ENCODE measurements around the gene NSUN7.

NSUN7 gene

DNA sequence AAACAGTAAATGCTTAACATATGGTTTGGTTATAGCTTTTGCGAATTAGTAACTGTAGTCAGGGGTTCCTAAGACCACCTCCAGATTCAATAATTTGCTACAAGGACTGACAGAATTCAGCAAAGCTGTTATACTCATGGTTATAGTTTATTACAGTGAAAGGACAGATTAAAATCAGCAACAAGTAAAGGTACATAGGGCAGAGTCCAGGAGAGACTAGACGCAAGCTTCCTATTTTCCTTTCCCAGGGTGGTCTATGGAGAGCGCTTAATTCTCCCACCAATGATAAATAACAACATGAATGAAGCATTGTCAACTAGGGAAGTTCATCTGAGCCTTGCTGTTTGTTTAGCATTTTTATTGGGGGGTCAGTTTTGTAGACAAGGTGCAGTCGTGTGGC lies 5.9 kb downstream of the NSUN7 start:
- H3K4me1 ChIP-seq (ENCODE audit: insufficient read depth, low read length, poor library complexity, severe bottlenecking) = no peaks in the 10 kb centered on the region
- H3K9me3 ChIP-seq (ENCODE audit: insufficient read depth, low read depth, low read length) = no peaks in the 10 kb centered on the region
- no peak overlapping the region for H3K4me3 ChIP-seq (ENCODE audit: low read length, poor library complexity, severe bottlenecking)
- no peaks in the 10 kb centered on the region for H3K9me2 ChIP-seq (replicated peaks; ENCODE audit: low read depth, low read length)
- H2AFZ ChIP-seq (ENCODE audit: low read length) = no peak overlapping the region
- H3K36me3 ChIP-seq (ENCODE audit: insufficient read depth, low read length) = no peaks in the 10 kb centered on the region
- H4K20me1 ChIP-seq (ENCODE audit: insufficient read depth, low read length, poor library complexity, severe bottlenecking) = no peaks in the 10 kb centered on the region
- TF ChIP-seq, protein P1, sequence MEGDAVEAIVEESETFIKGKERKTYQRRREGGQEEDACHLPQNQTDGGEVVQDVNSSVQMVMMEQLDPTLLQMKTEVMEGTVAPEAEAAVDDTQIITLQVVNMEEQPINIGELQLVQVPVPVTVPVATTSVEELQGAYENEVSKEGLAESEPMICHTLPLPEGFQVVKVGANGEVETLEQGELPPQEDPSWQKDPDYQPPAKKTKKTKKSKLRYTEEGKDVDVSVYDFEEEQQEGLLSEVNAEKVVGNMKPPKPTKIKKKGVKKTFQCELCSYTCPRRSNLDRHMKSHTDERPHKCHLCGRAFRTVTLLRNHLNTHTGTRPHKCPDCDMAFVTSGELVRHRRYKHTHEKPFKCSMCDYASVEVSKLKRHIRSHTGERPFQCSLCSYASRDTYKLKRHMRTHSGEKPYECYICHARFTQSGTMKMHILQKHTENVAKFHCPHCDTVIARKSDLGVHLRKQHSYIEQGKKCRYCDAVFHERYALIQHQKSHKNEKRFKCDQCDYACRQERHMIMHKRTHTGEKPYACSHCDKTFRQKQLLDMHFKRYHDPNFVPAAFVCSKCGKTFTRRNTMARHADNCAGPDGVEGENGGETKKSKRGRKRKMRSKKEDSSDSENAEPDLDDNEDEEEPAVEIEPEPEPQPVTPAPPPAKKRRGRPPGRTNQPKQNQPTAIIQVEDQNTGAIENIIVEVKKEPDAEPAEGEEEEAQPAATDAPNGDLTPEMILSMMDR (conservative IDR thresholded peaks at IDR 0.05; ENCODE audit: low read length) = no peak
- TF ChIP-seq EZH2phosphoT487 (IDR thresholded peaks at IDR 0.05; ENCODE audit: borderline replicate concordance) = no peak
- no peak overlapping the region for H3K9ac ChIP-seq (ENCODE audit: low read depth, low read length, poor library complexity, severe bottlenecking)
- no peak overlapping the region for H3K4me2 ChIP-seq (ENCODE audit: low read depth, low read length, poor library complexity, severe bottlenecking)
- peaks cover under 1% of the 10 kb centered on the region for H3K27me3 ChIP-seq (ENCODE audit: insufficient read depth, low read length, poor library complexity, severe bottlenecking)
- no peaks in the 10 kb centered on the region for H3F3A ChIP-seq (ENCODE audit: low read depth)
- no peaks in the 10 kb centered on the region for H3K79me2 ChIP-seq (ENCODE audit: insufficient read depth, low read length)

DNA sequence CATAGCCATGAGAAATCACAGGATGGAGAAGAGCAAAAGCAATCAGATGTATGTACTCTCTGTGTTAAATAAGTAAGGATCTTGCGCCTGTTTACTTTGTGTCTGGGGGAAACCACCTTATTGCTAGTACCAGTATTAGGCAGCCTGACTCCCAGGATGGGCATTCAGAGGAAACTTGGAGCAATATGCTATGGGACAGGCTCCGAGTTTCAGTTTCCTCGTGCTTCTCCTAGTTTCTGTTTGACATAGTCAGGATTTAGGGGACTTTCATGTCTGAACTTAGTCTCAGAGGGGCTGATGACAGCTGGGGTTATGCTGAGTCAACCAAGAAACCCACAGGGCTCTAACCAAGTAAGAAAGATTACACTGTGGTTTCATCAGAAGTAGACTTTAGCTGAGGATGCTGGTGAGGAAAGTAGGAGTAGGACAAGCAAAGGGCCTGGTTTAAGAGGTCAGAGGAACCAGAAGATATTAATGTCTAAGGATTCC lies 13.5 kb downstream of the NSUN7 start:
- no peak overlapping the region for H2AFZ ChIP-seq (ENCODE audit: low read length)
- H4K20me1 ChIP-seq (ENCODE audit: insufficient read depth, low read length, poor library complexity, severe bottlenecking) = no peaks in the 10 kb centered on the region
- peak overlapping the region; percentile 3 for H3K4me2 ChIP-seq (ENCODE audit: low read depth, low read length, poor library complexity, severe bottlenecking)
- no peaks in the 10 kb centered on the region for H3K27me3 ChIP-seq (ENCODE audit: insufficient read depth, low read length, poor library complexity, severe bottlenecking)
- H3K9me3 ChIP-seq (ENCODE audit: insufficient read depth, low read depth, low read length) = no peaks in the 10 kb centered on the region
- no peaks in the 10 kb centered on the region for H3K36me3 ChIP-seq (ENCODE audit: insufficient read depth, low read length)
- H3K79me2 ChIP-seq (ENCODE audit: insufficient read depth, low read length) = no peaks in the 10 kb centered on the region
- H3K4me1 ChIP-seq (ENCODE audit: insufficient read depth, low read length, poor library complexity, severe bottlenecking) = peaks cover 9% of the 10 kb centered on the region
- no peak overlapping the region for H3K4me3 ChIP-seq (ENCODE audit: low read length, poor library complexity, severe bottlenecking)
- H3F3A ChIP-seq (ENCODE audit: low read depth) = no peaks in the 10 kb centered on the region; the same call in 1 of the 2 replicates
- no peak overlapping the region for H3K9ac ChIP-seq (ENCODE audit: low read depth, low read length, poor library complexity, severe bottlenecking)
- TF ChIP-seq, protein P1 (conservative IDR thresholded peaks at IDR 0.05; ENCODE audit: low read length) = no peak
- no peak for TF ChIP-seq EZH2phosphoT487 (IDR thresholded peaks at IDR 0.05; ENCODE audit: borderline replicate concordance)
- no peaks in the 10 kb centered on the region for H3K9me2 ChIP-seq (replicated peaks; ENCODE audit: low read depth, low read length)

DNA sequence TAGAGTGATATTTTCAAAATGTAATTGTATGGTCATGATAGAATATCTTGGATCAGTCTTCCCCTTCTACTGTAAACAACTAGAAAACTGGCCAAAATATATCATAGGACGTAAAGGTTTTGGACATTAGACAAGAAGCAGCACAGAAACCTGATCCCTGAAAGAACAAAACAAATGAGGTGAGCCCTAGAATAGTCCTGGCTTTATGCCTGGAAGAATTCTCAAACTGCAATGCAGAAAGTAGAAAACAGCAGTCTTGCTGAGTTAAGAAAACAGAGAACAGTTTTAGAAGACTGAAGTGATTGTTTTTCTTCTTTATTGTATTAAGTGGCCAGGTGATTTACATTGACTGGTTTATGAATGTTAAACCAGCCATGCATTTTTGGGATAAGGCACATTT lies 19.5 kb downstream of the NSUN7 start:
- Histone ChIP-seq H3K9me3 (ENCODE audit: insufficient read depth, low read depth, low read length) (no peaks in the 10 kb centered on the region), H3K79me2 (ENCODE audit: insufficient read depth, low read length) (no peaks in the 10 kb centered on the region), H3K4me3 (ENCODE audit: low read length, poor library complexity, severe bottlenecking) (no peak overlapping the region), H3K36me3 (ENCODE audit: insufficient read depth, low read length) (no peaks in the 10 kb centered on the region), H3F3A (ENCODE audit: low read depth) (no peaks in the 10 kb centered on the region), H3K4me2 (ENCODE audit: low read depth, low read length, poor library complexity, severe bottlenecking) (no peak overlapping the region), H2AFZ (ENCODE audit: low read length) (no peak overlapping the region), H3K9me2 (replicated peaks; ENCODE audit: low read depth, low read length) (no peaks in the 10 kb centered on the region), H3K27me3 (ENCODE audit: insufficient read depth, low read length, poor library complexity, severe bottlenecking) (no peaks in the 10 kb centered on the region), H3K9ac (ENCODE audit: low read depth, low read length, poor library complexity, severe bottlenecking) (no peak overlapping the region), H3K4me1 (ENCODE audit: insufficient read depth, low read length, poor library complexity, severe bottlenecking) (peaks cover 11% of the 10 kb centered on the region), H4K20me1 (ENCODE audit: insufficient read depth, low read length, poor library complexity, severe bottlenecking) (no peaks in the 10 kb centered on the region)
- no peak for TF ChIP-seq EZH2phosphoT487 (IDR thresholded peaks at IDR 0.05; ENCODE audit: borderline replicate concordance)
- TF ChIP-seq, protein P1 (conservative IDR thresholded peaks at IDR 0.05; ENCODE audit: low read length) = no peak

Measured in Loucy (cell line).